Ovary (tissue), 3 donors: ENCODE measurements around the gene ECHDC3.

ENCODE experiments used
- CTCF ChIP-seq, 3 donors: fragments of 450-650 bp in 2 of 3; fragments of 200-600 bp in 1 of 3; IDR thresholded peaks; one replicate each; pipeline versions ENCODE4 v1.5.1 to v1.8.0; 2016 to 2022; ENCODE audit warnings: antibody characterized with exemption in 3 of 3, mild to moderate bottlenecking in 1 of 3
- EP300 ChIP-seq: sonication (generic); formaldehyde crosslinking; IDR thresholded peaks from one replicate; pipeline ENCODE4 v1.6.1; 2017; ENCODE audit warnings: antibody characterized with exemption
- POLR2A ChIP-seq: fragments of 450-650 bp; IDR thresholded peaks from one replicate; pipeline ENCODE4 v1.6.1; 2017; ENCODE audit warnings: antibody characterized with exemption, mild to moderate bottlenecking, moderate library complexity
- donor health status: DM: no; HTN: no; CAD: no.

- TF ChIP-seq POLR2A (no peak), CTCF (IDR thresholded peaks at IDR 0.05) (no peak), EP300 (no peak)
Observed at GRCh38 chr10:11810973-11811372, 68.8 kb downstream of the ECHDC3 start.
